Spleen (tissue), 7 donors: ENCODE data around the gene TLCD3A.

Experiments
- POLR2A ChIP-seq, 3 donors: fragments of 450-650 bp; IDR thresholded peaks; one replicate each; pipeline ENCODE4 v1.5.1; 2017; ENCODE audit warnings: antibody characterized with exemption in 3 of 3, mild to moderate bottlenecking in 1 of 3
- POLR2AphosphoS5 ChIP-seq, 3 donors: sonication (generic); formaldehyde crosslinking; IDR thresholded peaks; one replicate each; pipeline ENCODE4 v1.5.1; 2017; ENCODE audit warnings: antibody characterized with exemption in 3 of 3
- TF ChIP-seq, protein P1 (sequence below), 11 experiments: fragments of 200-600 bp in 7 of 11; fragments of 450-650 bp in 4 of 11; sonication (generic) in 4 of 11; IDR thresholded peaks in 8 of 11; conservative IDR thresholded peaks in 3 of 11; 1 replicate in 7 of 11; 2 replicates in 4 of 11; pipeline versions ENCODE4 v1.4.0 to v1.8.0; 2016 to 2021; ENCODE audit warnings: antibody characterized with exemption in 11 of 11, inconsistent platforms in 4 of 11, mild to moderate bottlenecking in 1 of 11
- donor health status: DM: no; HTN: no; CAD: no; lungs with moderate emphysema.
- donor health status: DM: no; HTN: no; CAD: no.
- donor health status: DM: no; HTN: no; CAD: no.

DNA sequence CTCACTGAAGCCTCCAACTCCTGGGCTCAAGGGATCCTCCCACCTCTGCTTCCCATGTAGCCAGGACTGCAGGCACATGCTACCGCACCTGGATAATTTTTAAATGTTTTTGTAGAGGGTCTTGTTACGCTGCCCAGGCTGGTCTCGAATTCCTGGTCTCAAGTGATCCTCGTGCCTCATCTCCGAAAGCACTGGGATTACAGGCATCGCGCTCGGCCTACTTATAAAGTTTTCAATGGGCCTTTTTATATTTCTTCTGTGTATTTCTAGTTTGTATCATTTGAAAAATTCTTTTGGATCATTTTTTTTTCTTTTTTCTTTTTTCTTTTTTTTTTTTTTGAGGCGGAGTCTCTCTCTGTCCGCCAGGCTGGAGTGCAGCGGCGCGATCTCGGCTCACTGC is 7.3 kb upstream of the TLCD3A start:
- TF ChIP-seq, protein P1, sequence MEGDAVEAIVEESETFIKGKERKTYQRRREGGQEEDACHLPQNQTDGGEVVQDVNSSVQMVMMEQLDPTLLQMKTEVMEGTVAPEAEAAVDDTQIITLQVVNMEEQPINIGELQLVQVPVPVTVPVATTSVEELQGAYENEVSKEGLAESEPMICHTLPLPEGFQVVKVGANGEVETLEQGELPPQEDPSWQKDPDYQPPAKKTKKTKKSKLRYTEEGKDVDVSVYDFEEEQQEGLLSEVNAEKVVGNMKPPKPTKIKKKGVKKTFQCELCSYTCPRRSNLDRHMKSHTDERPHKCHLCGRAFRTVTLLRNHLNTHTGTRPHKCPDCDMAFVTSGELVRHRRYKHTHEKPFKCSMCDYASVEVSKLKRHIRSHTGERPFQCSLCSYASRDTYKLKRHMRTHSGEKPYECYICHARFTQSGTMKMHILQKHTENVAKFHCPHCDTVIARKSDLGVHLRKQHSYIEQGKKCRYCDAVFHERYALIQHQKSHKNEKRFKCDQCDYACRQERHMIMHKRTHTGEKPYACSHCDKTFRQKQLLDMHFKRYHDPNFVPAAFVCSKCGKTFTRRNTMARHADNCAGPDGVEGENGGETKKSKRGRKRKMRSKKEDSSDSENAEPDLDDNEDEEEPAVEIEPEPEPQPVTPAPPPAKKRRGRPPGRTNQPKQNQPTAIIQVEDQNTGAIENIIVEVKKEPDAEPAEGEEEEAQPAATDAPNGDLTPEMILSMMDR (IDR thresholded peaks at IDR 0.05 in 8 of 11, conservative IDR thresholded peaks at IDR 0.05 in 3 of 11) = no peak
- TF ChIP-seq POLR2A (IDR thresholded peaks at IDR 0.05) = no peak
- no peak for TF ChIP-seq POLR2AphosphoS5 (IDR thresholded peaks at IDR 0.05)
